Coronary artery (tissue), 2 donors: ENCODE measurements around the gene PPIP5K2.

ENCODE experiments used
- DNase-seq: peaks from one replicate; pipeline ENCODE4 v3.0.0-alpha.2; 2017; ENCODE audit warnings: low spot score
- H3K27ac ChIP-seq, 2 donors: fragments of 200-600 bp; sonication (generic); one replicate each; pipeline ENCODE4 v1.5.1; 2016 to 2019
- H3K4me3 ChIP-seq: fragments of 200-600 bp; sonication (generic); 2 replicates; pipeline ENCODE4 v1.5.1; 2016; ENCODE audit warnings: mild to moderate bottlenecking, moderate library complexity
- CTCF ChIP-seq: fragments of 200-600 bp; sonication (generic); IDR thresholded peaks from one replicate; pipeline ENCODE4 v1.5.1; 2019; ENCODE audit warnings: antibody characterized with exemption

PPIP5K2 gene

GRCh38 chr5:103235891-103236290 is 115.8 kb downstream of the PPIP5K2 start:
- Histone ChIP-seq H3K4me3 (no peak overlapping the region), H3K27ac (no peak overlapping the region)
- TF ChIP-seq CTCF = no peak
- no peak for DNase-seq

GRCh38 chr5:103237778-103238177 is 117.7 kb downstream of the PPIP5K2 start:
- no peak for TF ChIP-seq CTCF
- DNase-seq = no peak
- no peak overlapping the region for H3K4me3 ChIP-seq
- H3K27ac ChIP-seq = no peak overlapping the region

GRCh38 chr5:103243665-103244064 is 123.6 kb downstream of the PPIP5K2 start:
- no peak overlapping the region for H3K4me3 ChIP-seq
- no peak for TF ChIP-seq CTCF
- H3K27ac ChIP-seq = no peak overlapping the region
- DNase-seq = no peak

GRCh38 chr5:103244398-103244797 is 124.3 kb downstream of the PPIP5K2 start:
- DNase-seq = no peak
- Histone ChIP-seq H3K4me3 (no peak overlapping the region), H3K27ac (no peak overlapping the region)
- TF ChIP-seq CTCF = no peak

- Histone ChIP-seq H3K27ac (no peak overlapping the region), H3K4me3 (no peak overlapping the region)
- no peak for TF ChIP-seq CTCF
- DNase-seq = no peak
These were observed 125.7 kb downstream of the PPIP5K2 start for GRCh38 chr5:103245761-103246160.

- TF ChIP-seq CTCF = no peak
- Histone ChIP-seq H3K27ac (no peak overlapping the region), H3K4me3 (no peak overlapping the region)
- no peak for DNase-seq
These were observed 127.0 kb downstream of the PPIP5K2 start for GRCh38 chr5:103247118-103247517.

GRCh38 chr5:103249068-103249467 is 129.0 kb downstream of the PPIP5K2 start:
- DNase-seq = no peak
- no peak for TF ChIP-seq CTCF
- H3K4me3 ChIP-seq = no peak overlapping the region
- H3K27ac ChIP-seq = no peak overlapping the region
